HCT116 (cell line): ENCODE results near the gene SHROOM3. TPM values are rescaled to one million over a fixed set of nuclear protein-coding genes. Genes with fewer than 3 reads are reported as not detected.

Experiments used
- ATAC-seq: fragments of 200-7000 bp; cut with Tn5 transposase; 2 replicates; pipeline ENCODE4 v1.9.1; 2020; ENCODE audit warnings: mild to moderate bottlenecking, moderate library complexity
- BruUV-seq: library from RNA; stranded (reverse); fragments of 400-500 nt; replicated peaks from 2 replicates; lab custom pipeline; 2021; lab: Mats Ljungman, UMichigan
- CTCF ChIA-PET: fragments of 300-600 bp; sonication (Branson Sonifier 250); formaldehyde crosslinking; loops from one replicate; lab custom pipeline; 2021; ENCODE audit warnings: antibody characterized with exemption; lab: Charles Lee
- POLR2A ChIA-PET: fragments of 300-600, 350-600 bp; sonication (Branson Sonifier 250); formaldehyde crosslinking; loops from one replicate; lab custom pipeline; 2021; ENCODE audit warnings: antibody characterized with exemption; lab: Charles Lee
- RAD21 ChIA-PET, 2 experiments: fragments of 300-600 bp; sonication (Branson Sonifier 250); formaldehyde crosslinking; loops; one replicate each; lab custom pipeline; 2023; ENCODE audit warnings: low total read pairs in 2 of 2; ENCODE audit not compliant: uncharacterized antibody in 2 of 2, unreplicated experiment in 2 of 2, low non-redundant PET in 1 of 2; lab: Charles Lee
- DNase-seq: peaks from one replicate; pipeline ENCODE4 v3.0.0-alpha.2; 2010; ENCODE audit warnings: low read depth, low spot score
- H2AFZ ChIP-seq: fragments of 200-600 bp; shearing (Covaris generic), sonication (generic); 2 replicates; pipeline ENCODE4 v1.6.1; 2017; ENCODE audit warnings: low read depth, mixed run types, mixed read lengths, antibody characterized with exemption, low read length; ENCODE audit not compliant: poor library complexity, severe bottlenecking
- H3K27ac ChIP-seq: 2 replicates; pipeline ENCODE4 v1.5.1; 2012; ENCODE audit warnings: low read depth, low read length
- H3K27me3 ChIP-seq: fragments of 200-600 bp; sonication (generic); 2 replicates; pipeline ENCODE4 v1.6.1; 2016; ENCODE audit warnings: mixed run types, low read length, mixed read lengths; ENCODE audit not compliant: insufficient read depth
- H3K36me3 ChIP-seq, 2 experiments: fragments of 200-500 bp in 1 of 2; fragments of 200-600 bp in 1 of 2; sonication (Bioruptor generic) in 1 of 2; sonication (generic) in 1 of 2; 2 replicates each; pipeline versions ENCODE4 v1.5.1 to v1.6.1; 2014 to 2016; ENCODE audit warnings: low read length in 2 of 2, inconsistent platforms in 1 of 2, mixed read lengths in 1 of 2, mixed run types in 1 of 2; ENCODE audit not compliant: insufficient read depth in 2 of 2, control insufficient read depth in 1 of 2
- H3K4me1 ChIP-seq, 2 experiments: fragments of 200-600 bp in 1 of 2; sonication (generic) in 1 of 2; 2 replicates each; pipeline versions ENCODE4 v1.5.1 to v1.6.1; 2012 to 2017; ENCODE audit warnings: low read length in 2 of 2, inconsistent platforms in 1 of 2, mild to moderate bottlenecking in 1 of 2, mixed read lengths in 1 of 2, mixed run types in 1 of 2, moderate library complexity in 1 of 2; ENCODE audit not compliant: insufficient read depth in 2 of 2, control insufficient read depth in 1 of 2
- H3K4me2 ChIP-seq: fragments of 200-600 bp; sonication (generic); 2 replicates; pipeline ENCODE4 v1.6.1; 2017; ENCODE audit warnings: mixed run types, low read length, mixed read lengths
- H3K4me3 ChIP-seq, 2 experiments: fragments of 200-600 bp in 1 of 2; sonication (generic) in 1 of 2; replicated peaks in 1 of 2; 2 replicates each; pipeline ENCODE4 v1.5.1; 2011 to 2016; ENCODE audit warnings: low read length in 2 of 2, control low read depth in 1 of 2, low read depth in 1 of 2, mild to moderate bottlenecking in 1 of 2, mixed read lengths in 1 of 2, mixed run types in 1 of 2
- H3K79me2 ChIP-seq: fragments of 200-600 bp; sonication (generic); 2 replicates; pipeline ENCODE4 v1.6.1; 2017; ENCODE audit warnings: mild to moderate bottlenecking, mixed run types, low read length, moderate library complexity, mixed read lengths; ENCODE audit not compliant: insufficient read depth
- H3K9ac ChIP-seq: fragments of 200-600 bp; sonication (generic); 2 replicates; pipeline ENCODE4 v1.6.1; 2016; ENCODE audit warnings: low read length, mixed read lengths
- H3K9me2 ChIP-seq: fragments of 200-600 bp; sonication (generic), shearing (Covaris generic); 2 replicates; pipeline ENCODE4 v1.6.1; 2017; ENCODE audit warnings: mixed run types, mild to moderate bottlenecking, moderate library complexity; ENCODE audit not compliant: insufficient read depth
- H3K9me3 ChIP-seq, 2 experiments: fragments of 200-500 bp in 1 of 2; fragments of 200-600 bp in 1 of 2; sonication (Bioruptor generic) in 1 of 2; sonication (generic) in 1 of 2; 2 replicates each; pipeline ENCODE4 v1.6.1; 2014 to 2017; ENCODE audit warnings: low read length in 2 of 2, mixed read lengths in 2 of 2, inconsistent platforms in 1 of 2, low read depth in 1 of 2, mild to moderate bottlenecking in 1 of 2, mixed run types in 1 of 2, moderate library complexity in 1 of 2; ENCODE audit not compliant: control insufficient read depth in 1 of 2, insufficient read depth in 1 of 2
- H4K20me1 ChIP-seq: fragments of 200-600 bp; sonication (generic), shearing (Covaris generic); 2 replicates; pipeline ENCODE4 v1.6.1; 2017; ENCODE audit warnings: mixed run types, mild to moderate bottlenecking, moderate library complexity; ENCODE audit not compliant: insufficient read depth
- ATF3 ChIP-seq: IDR thresholded peaks from 2 replicates; pipeline ENCODE4 v1.6.1; 2012
- CBX3 ChIP-seq: IDR thresholded peaks from 2 replicates; pipeline ENCODE4 v1.6.1; 2012; ENCODE audit warnings: low read depth
- CTCF ChIP-seq, 3 experiments: fragments of 200-600 bp in 1 of 3; sonication (generic) in 1 of 3; IDR thresholded peaks in 2 of 3; conservative IDR thresholded peaks in 1 of 3; 2 replicates each; pipeline ENCODE4 v1.5.1; 2012 to 2017; ENCODE audit warnings: low read depth in 2 of 3, low read length in 2 of 3, antibody characterized with exemption in 1 of 3, borderline replicate concordance in 1 of 3, control low read depth in 1 of 3, mild to moderate bottlenecking in 1 of 3, mixed read lengths in 1 of 3, mixed run types in 1 of 3, moderate library complexity in 1 of 3; ENCODE audit not compliant: insufficient read depth in 1 of 3
- EGR1 ChIP-seq: IDR thresholded peaks from 2 replicates; pipeline ENCODE4 v1.6.1; 2012; ENCODE audit warnings: low read depth
- ELF1 ChIP-seq: IDR thresholded peaks from 2 replicates; pipeline ENCODE4 v1.6.1; 2012; ENCODE audit warnings: low read depth, borderline replicate concordance
- EZH2 ChIP-seq: fragments of 200-600 bp; sonication (generic); IDR thresholded peaks from 2 replicates; pipeline ENCODE4 v1.6.1; 2017; ENCODE audit warnings: antibody characterized with exemption, mixed run types
- EZH2phosphoT487 ChIP-seq: fragments of 200-600 bp; IDR thresholded peaks from 2 replicates; pipeline ENCODE4 v1.6.1; 2018; ENCODE audit warnings: antibody characterized with exemption, borderline replicate concordance
- FOSL1 ChIP-seq: IDR thresholded peaks from 2 replicates; pipeline ENCODE4 v1.6.1; 2012; ENCODE audit warnings: low read depth
- POLR2A ChIP-seq: IDR thresholded peaks from 2 replicates; pipeline ENCODE4 v1.7.0; 2011; ENCODE audit warnings: borderline replicate concordance; ENCODE audit not compliant: insufficient read depth, insufficient read length; ENCODE audit errors: extremely low read depth
- POLR2AphosphoS5 ChIP-seq: IDR thresholded peaks from 2 replicates; pipeline ENCODE4 v1.6.1; 2011; ENCODE audit warnings: mild to moderate bottlenecking, low read depth, low read length, moderate library complexity
- REST ChIP-seq: IDR thresholded peaks from 2 replicates; pipeline ENCODE4 v1.6.1; 2012; ENCODE audit warnings: low read depth
- SIN3A ChIP-seq: IDR thresholded peaks from 2 replicates; pipeline ENCODE4 v1.6.1; 2012; ENCODE audit warnings: low read depth
- SP1 ChIP-seq: IDR thresholded peaks from 2 replicates; pipeline ENCODE4 v1.6.1; 2012; ENCODE audit warnings: low read depth
- YY1 ChIP-seq: IDR thresholded peaks from 2 replicates; pipeline ENCODE4 v1.6.1; 2011; ENCODE audit warnings: low read length, low read depth, moderate library complexity, mild to moderate bottlenecking; ENCODE audit not compliant: insufficient replicate concordance; ENCODE audit errors: extremely low read depth
- ZBTB33 ChIP-seq: IDR thresholded peaks from 2 replicates; pipeline ENCODE4 v1.6.1; 2011; ENCODE audit warnings: mild to moderate bottlenecking, low read length, moderate library complexity; ENCODE audit not compliant: insufficient replicate concordance; ENCODE audit errors: extremely low read depth
- ZNF274 ChIP-seq: fragments of 200-500 bp; sonication (Bioruptor generic); IDR thresholded peaks from 2 replicates; pipeline ENCODE4 v1.6.1; 2014; ENCODE audit warnings: mild to moderate bottlenecking, low read depth, low read length, inconsistent platforms
- intact Hi-C: fragments of 100-400 bp; cut with micrococcal nuclease; formaldehyde crosslinking; loops from 2 replicates; pipeline ENCODE4 v1.10.0; 2022
- total RNA-seq: library from RNA; stranded (reverse); gene quantifications from one replicate; pipeline ENCODE4 v1.2.1, GENCODE V29; 2021; ENCODE audit not compliant: unreplicated experiment

The SHROOM3 gene
- total RNA-seq, 1 experiment from 2014 or later = 22.5 TPM

- ATAC-seq (peak; percentile 49; the same call in 1 of the 2 replicates), DNase-seq (no peak)
- H3K27ac ChIP-seq = no peak overlapping the region
- no peak overlapping the region for H3K9ac ChIP-seq
- H4K20me1 ChIP-seq = no peaks in the 10 kb centered on the region
- TF ChIP-seq REST = no peak
- no peak for TF ChIP-seq CTCF (IDR thresholded peaks at IDR 0.05 in 2 of 3, conservative IDR thresholded peaks at IDR 0.05 in 1 of 3; ENCODE audit: borderline replicate concordance in 1 of 3, insufficient read depth in 1 of 3, low read depth in 2 of 3, low read length in 2 of 3)
- TF ChIP-seq POLR2AphosphoS5 = no peak
- no peak for TF ChIP-seq SP1
- TF ChIP-seq EZH2 = no peak
- no peak for TF ChIP-seq SIN3A
- no peak for TF ChIP-seq FOSL1
- no peak for TF ChIP-seq POLR2A
- no peak for TF ChIP-seq CBX3
- TF ChIP-seq EGR1 = no peak
- TF ChIP-seq ZNF274 = no peak
- TF ChIP-seq ATF3 = no peak
- no peak for TF ChIP-seq ZBTB33
- TF ChIP-seq EZH2phosphoT487 = no peak
- TF ChIP-seq YY1 = no peak
- TF ChIP-seq ELF1 = no peak
- ChIA-PET CTCF (no interaction called here), RAD21 (no interaction called here), POLR2A (no interaction called here)
- no peaks in the 10 kb centered on the region for H3K27me3 ChIP-seq
- H3K9me3 ChIP-seq = no peaks in the 10 kb centered on the region
- no peak overlapping the region for H3K4me2 ChIP-seq
- peaks cover 72% of the 10 kb centered on the region for H3K79me2 ChIP-seq
- peaks cover 6 to 24% of the 10 kb centered on the region in 2 experiments; a peak in 3 of 4 replicates for H3K4me1 ChIP-seq
- H3K36me3 ChIP-seq = no peaks in the 10 kb centered on the region
- no TSS peak for BruUV-seq
- no peak overlapping the region for H3K4me3 ChIP-seq
- H2AFZ ChIP-seq = no peak overlapping the region
- H3K9me2 ChIP-seq = no peaks in the 10 kb centered on the region
- intact Hi-C loops = no loop called here
Measured at GRCh38 chr4:76696109-76696508, 261.1 kb downstream of the SHROOM3 start.
